Endothelial cell of umbilical vein (primary cell): ENCODE results near the gene DNAJC3.
"Not testable (repeated sequence)": the region's sequence is repeated elsewhere in the genome, so short reads cannot be mapped to it uniquely, and the experiment has no call there.

Source experiments
- CTCF ChIP-seq, 2 donors: IDR thresholded peaks; 1 replicate in 1 of 2; 2 replicates in 1 of 2; pipeline ENCODE4 v1.5.1; 2011; ENCODE audit warnings: low read length in 2 of 2, mild to moderate bottlenecking in 2 of 2, moderate library complexity in 2 of 2, control low read depth in 1 of 2, inconsistent platforms in 1 of 2, low read depth in 1 of 2; ENCODE audit not compliant: insufficient read depth in 1 of 2; ENCODE audit errors: extremely low read depth in 1 of 2
- EZH2 ChIP-seq: IDR thresholded peaks from 2 replicates; pipeline ENCODE4 v1.6.1; 2012; ENCODE audit warnings: borderline replicate concordance, low read depth, mild to moderate bottlenecking, moderate library complexity, low read length, inconsistent platforms; ENCODE audit not compliant: severe bottlenecking
- MAX ChIP-seq: IDR thresholded peaks from 2 replicates; pipeline ENCODE4 v1.6.1; 2011; ENCODE audit not compliant: insufficient read depth, insufficient read length
- MYC ChIP-seq: IDR thresholded peaks from one replicate; pipeline ENCODE4 v1.6.1; 2011; ENCODE audit warnings: mild to moderate bottlenecking, low read depth, low read length
- POLR2A ChIP-seq: IDR thresholded peaks from 2 replicates; pipeline ENCODE4 v1.6.1; 2012; ENCODE audit warnings: low read depth, mild to moderate bottlenecking, control low read depth, low read length
- POLR2AphosphoS5 ChIP-seq: IDR thresholded peaks from 2 replicates; pipeline ENCODE4 v1.6.1; 2012; ENCODE audit warnings: low read depth, mild to moderate bottlenecking, control low read depth, low read length, moderate library complexity; ENCODE audit not compliant: insufficient read depth

GRCh38 chr13:95789315-95789714 is 112.4 kb downstream of the DNAJC3 start:
- not testable (repeated sequence) for TF ChIP-seq CTCF (IDR thresholded peaks at IDR 0.05; ENCODE audit: extremely low read depth in 1 of 2, insufficient read depth in 1 of 2, low read depth in 1 of 2, low read length in 2 of 2); POLR2A; MAX; POLR2AphosphoS5; EZH2; MYC
